A549 treated with CORT108297 at 1 μM for 4 hours (cell line): ENCODE data around the gene PNLIPRP3. TPM values are rescaled to one million over a fixed set of nuclear protein-coding genes. Genes with fewer than 3 reads are reported as not detected.

ENCODE experiments used
- total RNA-seq: library from RNA; stranded (reverse); fragments of 200-300 nt; extraction: Qiagen RNA extraction; gene quantifications from 5 replicates; pipeline ENCODE4 v1.2.3, GENCODE V29; 2022

PNLIPRP3 gene
- 0.03 TPM in 1 of 5 replicates, not detected in the others for total RNA-seq

GRCh38 chr10:116427671-116428070 is at the start of gene PNLIPRP3:
Gene PNLIPRP3 (plus strand): TSS chr10:116427847. CDS start chr10:116428013, 166 bp downstream.

Other genes with a start within 250 kb of the PNLIPRP3 start
- gene GFRA1, start 154.6 kb upstream of the PNLIPRP3 start, total RNA-seq, result 9.5 to 10.8 TPM (median 10.2 TPM) in 5 replicates
- gene CCDC172, start 103.4 kb upstream of the PNLIPRP3 start, total RNA-seq, result not detected in 5 replicates
- gene PNLIP, start 118.1 kb downstream of the PNLIPRP3 start, total RNA-seq, result not detected in 5 replicates
- not detected in 5 replicates for gene PNLIPRP1, start 163.1 kb downstream of the PNLIPRP3 start, total RNA-seq
- gene PNLIPRP2, start 193.1 kb downstream of the PNLIPRP3 start, total RNA-seq, result 0.11 TPM in 1 of 5 replicates, not detected in the others